Measurements from ENCODE around the gene CACNA2D3.

The CACNA2D3 gene

DNA sequence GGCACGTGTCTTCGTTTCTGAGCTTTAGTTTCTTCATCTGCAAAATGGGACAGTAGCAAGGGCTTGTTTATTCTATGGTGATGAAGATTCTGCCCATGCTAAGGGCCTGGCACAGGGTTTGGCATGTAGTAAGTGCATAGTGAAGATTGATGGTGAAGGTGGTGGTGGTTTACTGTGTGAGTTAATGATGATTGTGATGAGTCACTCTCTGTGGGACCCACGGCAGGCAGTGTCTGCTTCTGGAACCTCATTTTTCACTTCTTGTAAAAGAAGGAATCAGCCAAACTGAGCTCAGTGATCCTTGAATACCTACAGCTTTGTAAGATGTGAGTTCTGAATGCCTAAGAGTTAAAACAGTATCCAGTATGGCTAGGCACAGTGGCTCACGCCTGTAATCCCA, 891.7 kb downstream of the CACNA2D3 start:
- TF ChIP-seq POLR2A (IDR thresholded peaks at IDR 0.05; ENCODE audit: low read length) (no peak), GATA1 (IDR thresholded peaks at IDR 0.05; ENCODE audit: low read depth, low read length) (no peak)
- no peak for DNase-seq

DNA sequence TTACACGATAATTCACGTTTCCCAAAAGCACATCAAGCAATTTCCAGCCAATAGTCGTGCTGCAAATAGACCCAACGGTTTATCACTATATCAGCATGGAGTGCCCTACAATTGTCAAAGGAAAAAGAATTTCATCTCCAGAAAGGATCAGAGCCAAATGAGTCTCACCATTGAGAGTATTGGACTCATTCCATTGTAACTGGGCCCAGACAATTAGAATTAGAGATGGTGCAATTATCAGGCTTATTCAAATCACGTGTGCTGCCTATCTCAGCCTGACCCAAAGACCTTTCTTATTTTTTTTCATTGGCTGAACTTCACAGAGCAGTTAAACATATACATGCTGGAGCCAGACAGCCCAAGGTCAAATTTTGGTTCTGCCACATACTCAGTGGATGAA, 892.6 kb downstream of the CACNA2D3 start:
- TF ChIP-seq GATA1 (IDR thresholded peaks at IDR 0.05; ENCODE audit: low read depth, low read length) (no peak), POLR2A (IDR thresholded peaks at IDR 0.05; ENCODE audit: low read length) (no peak)
- DNase-seq = no peak

DNA sequence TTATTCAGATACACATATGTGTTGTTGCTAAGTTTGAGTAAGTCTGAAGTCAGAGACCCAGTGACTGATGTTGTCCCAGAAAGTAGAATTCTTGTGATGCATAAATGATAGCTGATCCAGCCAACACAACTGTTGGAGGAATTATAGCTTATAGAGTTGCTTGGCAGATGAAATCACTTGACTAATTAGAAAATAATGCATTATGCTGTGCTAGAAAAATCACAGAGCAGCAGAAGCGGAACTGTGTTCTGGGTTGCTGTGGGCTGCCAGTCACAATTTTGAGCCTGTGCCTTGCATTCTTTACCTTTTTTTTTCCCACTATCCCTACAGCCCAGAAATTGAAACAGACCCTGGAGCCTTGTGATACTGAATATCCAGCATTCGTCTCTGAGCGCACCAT, 895.5 kb downstream of the CACNA2D3 start:
- TF ChIP-seq GATA1 (IDR thresholded peaks at IDR 0.05; ENCODE audit: low read depth, low read length) (no peak), POLR2A (IDR thresholded peaks at IDR 0.05; ENCODE audit: low read length) (no peak)

DNA sequence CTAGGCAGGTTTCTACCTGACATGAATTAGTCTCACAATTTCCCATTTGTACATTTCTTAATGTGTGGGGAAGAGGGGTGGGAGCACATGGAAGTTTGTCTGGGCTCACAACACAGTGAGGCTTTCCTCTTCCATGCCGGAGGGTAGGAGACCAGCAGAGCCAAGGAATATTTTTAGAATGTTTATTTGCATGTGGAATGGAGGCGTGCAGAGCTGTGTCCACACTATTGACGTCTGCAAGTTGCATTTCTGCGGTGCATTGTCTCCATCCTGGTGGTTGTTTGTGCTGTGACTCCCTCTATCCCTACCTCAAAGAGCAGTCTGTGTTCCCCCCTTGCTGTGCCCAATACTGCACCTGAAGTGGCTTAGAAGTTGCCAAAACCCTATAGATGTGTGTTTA, 908.6 kb downstream of the CACNA2D3 start:
- TF ChIP-seq GATA1 (IDR thresholded peaks at IDR 0.05; ENCODE audit: low read depth, low read length) (no peak), POLR2A (IDR thresholded peaks at IDR 0.05; ENCODE audit: low read length) (no peak)
- DNase-seq = no peak

More for the DNA sequence above, 895.5 kb downstream of the CACNA2D3 start:
- DNase-seq = no peak

- DNase-seq = no peak
- no peak for TF ChIP-seq POLR2A (IDR thresholded peaks at IDR 0.05; ENCODE audit: low read length)
- no peak for TF ChIP-seq GATA1 (IDR thresholded peaks at IDR 0.05; ENCODE audit: low read depth, low read length)
Measured at GRCh38 chr3:55036883-55037577, 914.7 kb downstream of the CACNA2D3 start.

DNA sequence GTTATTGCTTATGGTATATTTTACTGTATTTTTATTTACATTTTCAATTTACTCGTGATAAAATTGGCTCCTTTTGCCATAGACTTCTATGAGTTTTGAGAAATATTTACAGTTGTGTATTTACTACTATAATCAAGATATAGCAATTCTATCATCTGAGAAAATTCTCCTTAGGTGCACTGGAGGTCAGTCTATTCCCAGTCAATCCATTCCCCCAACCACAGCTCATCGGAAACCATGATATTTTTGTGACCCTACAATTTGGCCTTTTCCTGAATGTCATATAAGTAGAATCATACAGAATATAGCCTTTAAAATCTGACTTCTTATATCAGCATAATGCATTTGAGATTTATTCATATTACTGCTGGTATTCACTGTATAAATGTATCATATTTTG, 920.2 kb downstream of the CACNA2D3 start:
- DNase-seq = no peak

GRCh38 chr3:55044486-55044885, 922.1 kb downstream of the CACNA2D3 start:
- no peak for TF ChIP-seq GATA1 (IDR thresholded peaks at IDR 0.05; ENCODE audit: low read depth, low read length)
- TF ChIP-seq POLR2A (IDR thresholded peaks at IDR 0.05; ENCODE audit: low read length) = no peak

More for the DNA sequence above, 920.2 kb downstream of the CACNA2D3 start:
- TF ChIP-seq POLR2A (IDR thresholded peaks at IDR 0.05; ENCODE audit: low read length) (no peak), GATA1 (IDR thresholded peaks at IDR 0.05; ENCODE audit: low read depth, low read length) (no peak)

DNA sequence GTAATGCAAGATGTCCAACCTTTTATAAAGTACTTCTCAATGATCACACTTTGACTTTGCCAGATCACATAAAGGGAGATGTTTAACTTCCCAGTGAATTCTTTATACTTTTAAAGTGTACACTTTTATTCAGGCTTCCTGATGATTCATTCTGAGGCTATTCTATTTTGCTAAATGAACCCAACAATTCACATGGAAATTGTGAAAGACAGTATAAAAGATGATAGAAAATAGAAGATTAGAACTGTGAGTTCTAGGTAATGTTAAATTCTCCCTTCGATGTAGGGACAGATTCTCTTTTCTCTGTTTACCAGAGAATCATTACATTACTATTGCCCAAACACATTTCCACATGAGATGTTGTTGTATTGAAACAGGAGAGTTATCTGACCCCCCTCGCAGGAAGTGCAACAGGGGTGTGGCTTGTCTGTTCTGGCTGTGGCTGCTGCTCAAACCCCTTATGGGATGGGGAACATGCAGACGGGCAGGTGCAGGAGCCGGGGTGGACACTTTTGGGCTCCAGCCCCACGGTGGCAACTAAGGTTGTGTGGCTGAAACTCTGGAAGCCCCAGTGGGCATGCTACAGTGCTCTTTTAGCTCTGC, 936.8 kb downstream of the CACNA2D3 start:
- TF ChIP-seq POLR2A (IDR thresholded peaks at IDR 0.05; ENCODE audit: low read length) (no peak), GATA1 (IDR thresholded peaks at IDR 0.05; ENCODE audit: low read depth, low read length) (no peak)
- DNase-seq = no peak

More at GRCh38 chr3:55044486-55044885, 922.1 kb downstream of the CACNA2D3 start:
- DNase-seq = no peak

- no peak for DNase-seq
- TF ChIP-seq GATA1 (IDR thresholded peaks at IDR 0.05; ENCODE audit: low read depth, low read length) = no peak
- TF ChIP-seq POLR2A (IDR thresholded peaks at IDR 0.05; ENCODE audit: low read length) = no peak
Measured at GRCh38 chr3:55060896-55061719, 938.8 kb downstream of the CACNA2D3 start.

- no peak for TF ChIP-seq POLR2A (IDR thresholded peaks at IDR 0.05; ENCODE audit: low read length)
- no peak for TF ChIP-seq GATA1 (IDR thresholded peaks at IDR 0.05; ENCODE audit: low read depth, low read length)
- no peak for DNase-seq
Measured at GRCh38 chr3:55061720-55062034, 939.3 kb downstream of the CACNA2D3 start.

DNA sequence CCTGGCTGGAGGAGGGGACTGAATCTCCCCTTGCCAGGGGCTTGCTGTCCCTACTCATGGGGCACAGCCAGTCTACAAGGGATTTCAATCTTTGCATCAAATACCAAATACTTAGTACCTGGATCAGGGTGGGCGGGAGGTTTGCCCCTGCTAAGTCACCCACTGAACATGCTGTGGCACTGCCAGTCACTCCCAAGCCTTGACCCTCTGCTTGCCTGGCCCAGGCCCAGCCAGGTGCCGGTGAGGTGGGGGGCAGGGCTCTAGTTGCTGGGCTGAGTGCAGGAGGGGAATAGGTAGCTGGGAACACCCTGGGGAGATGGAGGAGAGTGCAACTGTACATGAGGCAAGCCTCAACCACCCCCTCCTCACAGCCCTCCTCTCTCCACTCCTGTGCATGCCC, 941.8 kb downstream of the CACNA2D3 start:
- TF ChIP-seq POLR2A (IDR thresholded peaks at IDR 0.05; ENCODE audit: low read length) (no peak), GATA1 (IDR thresholded peaks at IDR 0.05; ENCODE audit: low read depth, low read length) (no peak)
- DNase-seq = no peak

GRCh38 chr3:55065331-55065730, 943.0 kb downstream of the CACNA2D3 start:
- TF ChIP-seq POLR2A (IDR thresholded peaks at IDR 0.05; ENCODE audit: low read length) (no peak), GATA1 (IDR thresholded peaks at IDR 0.05; ENCODE audit: low read depth, low read length) (no peak)
- no peak for DNase-seq

DNA sequence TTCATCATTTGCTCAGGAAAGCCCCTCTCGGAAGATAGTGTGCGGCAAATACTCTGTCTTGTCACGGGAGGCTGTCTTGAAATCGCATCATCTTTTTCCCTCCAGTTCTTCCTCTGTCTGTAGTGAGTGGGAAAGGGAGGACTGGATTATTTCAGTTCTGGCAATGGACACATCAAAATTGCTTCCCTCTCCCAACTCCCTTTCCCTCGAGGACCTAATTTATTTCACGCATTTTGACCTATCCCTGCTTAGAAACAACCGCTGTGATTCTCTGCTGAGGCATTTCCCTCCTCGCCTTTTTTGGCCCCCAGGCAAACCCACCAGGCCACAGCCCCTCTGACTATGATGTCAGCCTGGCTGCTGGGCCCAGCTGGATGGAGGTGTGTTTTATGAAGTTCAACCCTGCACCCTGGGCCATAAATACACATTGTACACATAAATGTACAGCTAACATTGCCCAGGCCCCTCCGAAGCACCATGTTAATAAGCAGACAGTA, 944.2 kb downstream of the CACNA2D3 start:
- no peak for TF ChIP-seq GATA1 (IDR thresholded peaks at IDR 0.05; ENCODE audit: low read depth, low read length)
- no peak for TF ChIP-seq POLR2A (IDR thresholded peaks at IDR 0.05; ENCODE audit: low read length)
- no peak for DNase-seq

GRCh38 chr3:55069950-55070349, 947.6 kb downstream of the CACNA2D3 start:
- no peak for TF ChIP-seq POLR2A (IDR thresholded peaks at IDR 0.05; ENCODE audit: low read length)
- no peak for DNase-seq
